GM18951 (cell line): ENCODE data around the gene OBSCN.

Source experiments
- POLR2A ChIP-seq: IDR thresholded peaks from 4 replicates; pipeline ENCODE4 v1.6.1; 2011; ENCODE audit warnings: mild to moderate bottlenecking; ENCODE audit not compliant: insufficient read length, insufficient read depth; ENCODE audit errors: extremely low read depth
- in situ Hi-C: fragments of 300-500 bp; cut with MboI; formaldehyde crosslinking; loops from one replicate; pipeline ENCODE4 v1.12.0; 2022; ENCODE audit warnings: low sequenced_read_pairs, mixed read lengths, inconsistent platforms; ENCODE audit not compliant: unreplicated experiment

Gene OBSCN

GRCh38 chr1:228316589-228317387, 108.9 kb downstream of the OBSCN start:
- in situ Hi-C loops, result no loop called here
- TF ChIP-seq POLR2A, result no peak

- in situ Hi-C loops, result no loop called here
- TF ChIP-seq POLR2A, result no peak
Observed at GRCh38 chr1:228317411-228317828, 109.6 kb downstream of the OBSCN start.

- no peak for TF ChIP-seq POLR2A
- in situ Hi-C loops, result no loop called here
Observed at GRCh38 chr1:228317891-228318810, 110.3 kb downstream of the OBSCN start.

- in situ Hi-C loops, result no loop called here
- TF ChIP-seq POLR2A, result no peak
Observed at GRCh38 chr1:228318823-228319241, 111.0 kb downstream of the OBSCN start.

GRCh38 chr1:228319352-228320088, 111.7 kb downstream of the OBSCN start:
- in situ Hi-C loops, result no loop called here
- no peak for TF ChIP-seq POLR2A

GRCh38 chr1:228320394-228320793, 112.5 kb downstream of the OBSCN start:
- in situ Hi-C loops, result no loop called here

GRCh38 chr1:228321435-228321834, 113.6 kb downstream of the OBSCN start:
- no peak for TF ChIP-seq POLR2A
- in situ Hi-C loops, result no loop called here

More at GRCh38 chr1:228320394-228320793, 112.5 kb downstream of the OBSCN start:
- TF ChIP-seq POLR2A, result no peak

- in situ Hi-C loops, result no loop called here
- TF ChIP-seq POLR2A, result no peak
Observed at GRCh38 chr1:228321895-228322294, 114.1 kb downstream of the OBSCN start.

- in situ Hi-C loops, result no loop called here
- TF ChIP-seq POLR2A, result no peak
Observed at GRCh38 chr1:228323401-228323800, 115.6 kb downstream of the OBSCN start.

GRCh38 chr1:228325267-228325666, 117.4 kb downstream of the OBSCN start:
- in situ Hi-C loops, result no loop called here
- TF ChIP-seq POLR2A, result no peak

- in situ Hi-C loops, result no loop called here
- TF ChIP-seq POLR2A, result no peak
Observed at GRCh38 chr1:228329887-228330286, 122.0 kb downstream of the OBSCN start.

- in situ Hi-C loops, result no loop called here
Observed at GRCh38 chr1:228332797-228333738, 125.2 kb downstream of the OBSCN start.

More at GRCh38 chr1:228332797-228333738, 125.2 kb downstream of the OBSCN start:
- TF ChIP-seq POLR2A, result no peak
